ENCODE results near the gene CEACAM8.
"Not testable (repeated sequence)": the region's sequence is repeated elsewhere in the genome, so short reads cannot be mapped to it uniquely, and the experiment has no call there.

Gene CEACAM8

DNA sequence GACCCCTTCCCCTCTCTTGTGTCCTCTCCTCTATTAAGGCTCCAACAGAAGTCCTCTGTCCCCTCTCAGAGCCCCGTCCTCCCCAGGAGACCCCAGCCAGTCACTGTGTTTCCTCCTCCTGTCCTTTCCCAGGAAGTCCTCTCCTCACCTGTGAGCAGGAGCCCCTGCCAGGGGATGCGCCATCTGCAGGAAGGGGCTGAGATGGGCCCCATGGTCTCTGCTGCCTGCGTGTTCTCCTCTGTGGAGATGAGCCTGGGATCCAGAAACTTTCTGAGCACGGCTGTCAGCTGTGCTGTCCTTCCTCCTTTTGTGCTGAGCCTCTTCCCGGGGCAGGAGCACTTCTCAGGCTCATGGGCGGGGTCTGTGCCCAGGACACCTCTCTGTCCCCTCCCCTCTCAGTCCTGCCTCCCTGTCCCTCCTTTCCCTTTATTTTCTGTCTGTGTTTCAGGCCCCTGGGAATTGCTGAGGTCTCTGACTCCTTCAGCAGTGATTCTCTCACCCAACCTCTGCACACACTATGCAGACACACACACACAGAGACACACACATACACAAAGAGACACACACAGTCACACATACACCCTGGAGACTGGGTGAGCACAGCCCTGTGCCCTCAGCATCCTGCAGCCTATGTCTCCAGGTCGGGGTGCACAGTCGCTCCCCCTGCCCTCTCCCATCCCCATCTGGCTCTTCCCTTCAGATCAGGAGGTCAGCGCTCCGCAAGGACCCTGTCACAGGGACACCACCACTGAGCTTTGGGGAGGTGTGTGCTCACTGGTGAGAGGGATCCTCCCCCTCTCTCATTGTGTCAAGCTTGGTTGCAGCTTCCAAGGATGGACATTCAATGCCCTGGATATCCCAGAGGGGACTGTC, at the start of gene CEACAM8:
Gene CEACAM8 (minus strand): TSS at position 308 of the 873 bp plus-strand sequence. CDS start 96 bp downstream, at position 212.
- DNase-seq (ENCODE audit: low spot score) = no peak

DNA sequence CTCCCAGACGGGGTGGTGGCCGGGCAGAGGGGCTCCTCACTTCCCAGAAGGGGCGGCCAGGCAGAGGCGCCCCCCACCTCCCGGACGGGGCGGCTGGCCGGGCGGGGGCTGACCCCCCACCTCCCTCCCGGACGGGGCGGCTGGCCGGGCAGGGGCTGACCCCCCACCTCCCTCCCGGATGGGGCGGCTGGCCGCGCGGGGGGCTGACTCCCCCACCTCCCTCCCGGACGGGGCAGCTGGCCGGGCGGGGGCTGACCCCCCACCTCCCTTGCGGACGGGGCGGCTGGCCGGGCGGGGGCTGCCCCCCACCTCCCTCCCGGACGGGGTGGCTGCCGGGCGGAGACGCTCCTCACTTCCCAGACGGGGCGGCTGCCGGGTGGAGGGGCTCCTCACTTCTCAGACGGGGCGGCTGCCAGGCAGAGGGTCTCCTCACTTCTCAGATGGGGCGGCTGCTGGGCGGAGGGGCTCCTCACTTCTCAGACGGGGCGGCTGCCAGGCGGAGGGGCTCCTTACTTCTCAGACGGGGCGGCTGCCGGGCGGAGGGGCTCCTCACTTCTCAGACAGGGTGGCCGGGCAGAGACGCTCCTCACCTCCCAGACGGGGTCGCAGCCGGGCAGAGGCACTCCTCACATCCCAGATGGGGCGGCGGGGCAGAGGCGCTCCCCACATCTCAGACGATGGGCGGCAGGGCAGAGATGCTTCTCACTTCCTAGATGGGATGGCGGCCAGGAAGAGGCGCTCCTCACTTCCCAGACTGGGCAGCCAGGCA, 44.8 kb upstream of the CEACAM8 start:
- DNase-seq (ENCODE audit: low spot score) = not testable (repeated sequence)

DNA sequence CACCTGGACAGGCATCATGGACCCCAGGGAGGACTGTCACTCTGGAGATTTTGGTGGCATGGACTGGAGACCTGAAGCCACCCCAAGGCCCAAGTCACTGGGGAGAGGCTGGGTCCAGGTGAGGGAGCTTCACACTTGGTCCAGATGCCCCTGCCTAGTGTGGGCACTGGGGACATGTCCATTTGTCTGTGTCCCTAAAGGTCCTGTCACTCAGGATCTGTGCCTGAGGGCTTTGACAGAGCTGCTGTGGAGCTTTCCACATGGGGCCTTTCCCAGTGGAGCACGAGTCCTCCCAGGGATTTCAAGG, 40.5 kb upstream of the CEACAM8 start:
- no peak for DNase-seq (ENCODE audit: low spot score)

DNA sequence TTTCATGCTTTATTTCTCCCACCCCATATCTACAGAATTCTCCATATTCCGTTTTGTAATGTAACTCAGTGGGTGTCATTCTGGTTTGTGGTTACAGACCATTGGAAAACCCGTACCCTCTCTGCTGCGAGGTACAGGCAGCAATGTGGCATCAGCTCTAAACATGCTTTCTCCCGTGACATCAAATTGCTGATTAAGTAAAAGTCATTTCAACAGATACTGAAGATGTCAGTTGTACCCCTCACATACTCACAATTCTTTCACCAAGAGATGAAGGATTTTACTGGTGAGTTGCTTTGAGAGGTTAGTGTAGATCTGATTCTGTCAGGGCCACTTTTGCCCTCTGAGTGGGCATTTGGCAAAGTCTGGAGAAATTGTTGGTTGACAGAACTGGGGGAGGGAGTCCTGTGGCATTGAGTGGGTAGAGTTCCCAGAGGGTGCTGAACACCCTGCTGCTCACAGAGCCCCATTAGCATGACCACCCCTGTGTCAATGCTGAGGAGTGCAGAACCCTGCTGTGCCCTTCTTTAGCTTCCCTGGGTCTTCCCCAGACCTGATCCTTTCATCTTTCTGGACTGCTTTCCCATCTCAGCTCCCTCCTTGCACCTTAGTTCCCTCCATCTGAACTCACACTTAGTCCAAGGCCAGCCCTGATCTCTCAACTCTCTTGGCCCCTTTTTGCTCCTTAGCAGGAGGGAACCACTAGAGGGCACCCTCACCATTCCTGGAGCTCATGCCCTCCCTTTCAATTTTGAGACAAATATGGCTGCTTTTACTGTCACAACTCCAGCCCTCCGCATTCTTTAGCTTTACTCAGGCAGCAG, 39.9 kb upstream of the CEACAM8 start:
- peak; percentile 52 for DNase-seq (ENCODE audit: low spot score)

DNA sequence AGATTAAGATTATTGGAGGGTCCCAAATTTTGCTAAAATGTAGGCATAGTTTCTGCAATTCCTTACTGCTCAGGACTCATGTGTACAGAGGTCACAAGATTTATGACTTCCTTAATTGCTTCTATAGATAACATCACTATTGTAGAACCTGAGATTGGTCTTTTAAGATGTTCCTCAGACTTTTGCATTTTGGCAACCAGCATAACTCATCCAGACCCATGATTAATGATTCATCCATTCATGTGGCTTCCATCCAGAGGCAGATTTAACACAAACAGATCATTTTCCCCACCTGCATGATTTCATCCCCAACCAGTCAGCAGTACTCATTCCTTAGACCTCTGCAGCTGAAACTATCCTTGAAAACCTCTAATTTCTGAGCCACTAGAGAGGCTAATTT, 34.5 kb upstream of the CEACAM8 start:
- DNase-seq (ENCODE audit: low spot score) = no peak

DNA sequence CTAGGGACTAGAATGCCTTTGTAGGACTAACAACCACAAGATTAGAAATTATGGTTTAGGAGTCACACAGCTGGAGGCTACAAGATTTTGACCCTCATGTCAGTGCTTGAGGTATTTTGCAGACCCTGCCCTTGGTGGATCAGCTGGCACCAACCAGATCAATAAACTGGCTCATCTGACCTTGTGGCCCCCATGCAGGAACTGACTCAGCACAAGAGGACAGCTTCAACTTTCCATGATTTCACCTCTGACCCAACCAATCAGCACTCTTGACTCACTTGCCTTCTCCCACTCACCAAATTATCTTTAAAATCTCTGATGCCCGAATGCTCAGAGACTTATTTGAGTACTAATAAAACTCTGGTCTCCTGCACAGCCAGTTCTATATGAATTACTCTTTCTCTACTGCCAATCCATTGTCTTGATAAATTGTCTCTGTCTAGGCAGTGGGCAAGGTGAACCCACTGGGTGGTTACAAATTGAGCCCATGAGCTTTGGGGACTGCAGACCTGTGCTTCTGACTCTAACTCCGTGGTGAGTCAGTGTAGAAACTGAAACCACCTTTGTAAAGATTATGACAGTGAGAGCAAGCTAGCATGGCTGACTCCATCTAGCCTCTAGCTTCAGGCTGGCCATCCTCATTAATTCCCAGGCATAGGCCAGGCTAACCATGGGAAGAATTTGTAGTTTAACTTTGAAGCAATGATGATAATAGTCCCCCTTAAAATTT, 33.9 kb upstream of the CEACAM8 start:
- no peak for DNase-seq (ENCODE audit: low spot score)

DNA sequence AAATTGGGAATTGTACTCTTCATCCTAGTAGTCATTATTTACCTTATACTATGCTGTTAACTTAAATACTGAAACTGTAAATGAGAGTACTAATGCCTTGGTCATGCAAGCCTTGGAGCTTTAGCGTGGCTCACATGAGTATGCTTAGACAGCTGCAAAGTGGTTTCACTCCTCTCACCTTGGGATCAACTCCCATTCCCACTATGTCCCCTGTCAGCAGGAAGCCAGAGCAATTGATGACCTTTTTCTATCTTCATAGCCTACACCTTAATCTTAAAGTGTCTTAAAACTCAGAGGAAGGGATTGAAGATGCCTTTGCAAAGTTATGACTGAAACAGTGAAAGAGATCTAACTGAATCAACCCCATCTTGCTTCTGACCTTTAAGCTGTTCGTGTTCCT, 33.2 kb upstream of the CEACAM8 start:
- DNase-seq (ENCODE audit: low spot score) = no peak

DNA sequence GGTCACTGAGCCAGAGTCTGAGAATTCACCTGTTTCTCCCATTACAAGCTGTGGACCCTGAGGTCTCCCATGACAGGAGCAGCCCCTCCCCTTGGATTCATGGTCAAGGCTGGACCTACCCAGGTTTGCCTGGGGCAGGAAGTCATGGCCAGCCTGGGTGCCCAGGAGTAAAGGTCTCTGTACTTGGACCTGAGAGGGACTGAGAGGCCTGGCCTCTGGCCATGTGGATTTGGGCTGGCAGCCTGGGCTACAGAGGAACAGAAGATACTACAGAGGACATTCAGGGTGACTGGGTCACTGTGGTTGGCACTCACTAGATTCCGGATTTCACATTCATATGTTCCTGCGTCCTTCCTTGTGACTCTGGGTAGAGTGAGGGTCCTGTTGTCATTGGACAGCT, 31.5 kb upstream of the CEACAM8 start:
- no peak for DNase-seq (ENCODE audit: low spot score)

DNA sequence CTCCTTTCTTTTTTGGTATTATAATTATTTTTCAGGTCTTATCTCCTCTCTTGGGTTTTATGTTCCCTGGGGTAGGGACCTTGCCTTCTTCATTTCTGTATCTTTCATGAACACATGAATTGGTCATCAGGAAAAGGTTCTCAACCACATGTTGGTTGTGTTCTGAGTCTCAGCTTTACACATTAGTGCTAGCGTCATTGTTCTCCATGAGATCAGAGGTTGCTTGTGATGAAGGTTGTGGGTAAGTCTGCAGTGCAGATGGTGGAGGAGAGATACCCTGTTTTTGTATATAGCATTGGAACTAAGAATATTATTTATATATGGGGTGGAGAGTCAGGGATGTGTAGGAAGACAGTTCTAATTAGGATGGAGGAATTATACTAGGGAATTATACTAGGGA, 24.5 kb upstream of the CEACAM8 start:
- DNase-seq (ENCODE audit: low spot score) = no peak

DNA sequence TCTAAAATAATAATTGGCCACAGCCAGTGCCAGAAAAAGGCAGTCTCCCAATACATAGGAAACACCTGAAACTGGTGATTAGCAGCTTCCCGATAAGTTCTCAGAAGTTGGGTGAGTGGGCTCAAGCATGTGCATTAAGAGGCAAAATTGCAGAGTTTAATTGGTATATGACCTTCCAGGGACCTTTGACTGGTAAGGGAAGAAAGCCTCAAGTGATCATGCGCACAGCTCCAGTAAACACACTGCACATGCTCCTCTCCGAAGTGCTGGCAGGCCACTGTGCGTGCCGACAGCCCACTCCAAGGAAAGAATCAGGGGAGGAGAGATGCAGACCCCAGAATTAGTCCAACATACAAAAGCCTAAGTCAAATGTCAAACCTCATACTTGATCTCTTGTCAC, 18.9 kb upstream of the CEACAM8 start:
- DNase-seq (ENCODE audit: low spot score) = no peak

DNA sequence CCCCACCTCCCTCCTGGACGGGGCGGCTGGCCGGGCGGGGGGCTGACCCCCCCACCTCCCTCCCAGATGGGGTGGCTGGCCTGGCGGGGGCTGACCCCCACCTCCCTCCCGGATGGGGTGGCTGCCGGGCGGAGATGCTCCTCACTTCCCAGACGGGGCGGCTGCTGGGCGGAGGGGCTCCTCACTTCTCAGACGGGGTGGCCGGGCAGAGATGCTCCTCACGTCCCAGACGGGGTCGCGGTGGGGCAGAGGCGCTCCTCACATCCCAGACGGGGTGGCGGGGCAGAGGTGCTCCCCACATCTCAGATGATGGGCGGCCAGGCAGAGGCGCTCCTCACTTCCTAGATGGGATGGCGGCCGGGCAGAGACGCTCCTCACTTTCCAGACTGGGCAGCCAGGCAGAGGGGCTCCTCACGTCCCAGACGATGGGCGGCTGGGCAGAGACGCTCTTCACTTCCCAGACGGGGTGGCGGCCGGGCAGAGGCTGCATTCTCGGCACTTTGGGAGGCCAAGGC, 15.7 kb upstream of the CEACAM8 start:
- not testable (repeated sequence) for DNase-seq (ENCODE audit: low spot score)

DNA sequence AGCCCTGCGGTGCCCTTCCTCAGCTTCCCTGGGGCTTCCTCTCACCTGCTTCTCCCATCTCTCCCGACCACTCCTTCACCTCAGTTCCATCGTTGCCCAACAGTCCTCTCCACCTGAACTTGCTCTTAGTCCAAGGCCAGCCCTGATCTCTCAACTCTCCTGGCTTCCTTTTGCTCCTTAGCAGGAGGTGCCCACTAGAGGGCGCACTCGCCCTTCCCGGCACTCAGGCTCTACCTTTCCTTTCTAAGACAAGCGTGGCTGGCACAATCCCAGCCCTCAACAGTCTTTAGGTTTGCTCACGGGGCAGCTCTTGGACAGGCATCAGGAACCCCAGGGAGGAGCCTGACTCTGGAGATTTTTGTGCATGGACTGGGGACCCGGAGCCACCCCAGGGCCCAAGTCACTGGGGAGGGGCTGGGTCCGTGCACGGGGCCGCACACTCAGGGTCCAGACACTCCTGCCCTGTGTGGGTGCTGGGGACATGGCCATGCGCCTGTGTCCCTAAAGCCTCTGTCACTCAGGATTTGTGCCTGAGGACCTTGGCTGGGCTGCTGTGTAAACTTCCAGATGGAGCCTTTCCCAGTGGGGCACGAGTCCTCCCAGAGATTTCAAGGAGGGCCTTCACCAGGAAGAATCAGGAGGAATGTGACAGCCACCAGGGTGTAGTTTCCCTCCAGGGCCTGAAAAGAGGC, 12.1 kb upstream of the CEACAM8 start:
- DNase-seq (ENCODE audit: low spot score) = peak; percentile 83

DNA sequence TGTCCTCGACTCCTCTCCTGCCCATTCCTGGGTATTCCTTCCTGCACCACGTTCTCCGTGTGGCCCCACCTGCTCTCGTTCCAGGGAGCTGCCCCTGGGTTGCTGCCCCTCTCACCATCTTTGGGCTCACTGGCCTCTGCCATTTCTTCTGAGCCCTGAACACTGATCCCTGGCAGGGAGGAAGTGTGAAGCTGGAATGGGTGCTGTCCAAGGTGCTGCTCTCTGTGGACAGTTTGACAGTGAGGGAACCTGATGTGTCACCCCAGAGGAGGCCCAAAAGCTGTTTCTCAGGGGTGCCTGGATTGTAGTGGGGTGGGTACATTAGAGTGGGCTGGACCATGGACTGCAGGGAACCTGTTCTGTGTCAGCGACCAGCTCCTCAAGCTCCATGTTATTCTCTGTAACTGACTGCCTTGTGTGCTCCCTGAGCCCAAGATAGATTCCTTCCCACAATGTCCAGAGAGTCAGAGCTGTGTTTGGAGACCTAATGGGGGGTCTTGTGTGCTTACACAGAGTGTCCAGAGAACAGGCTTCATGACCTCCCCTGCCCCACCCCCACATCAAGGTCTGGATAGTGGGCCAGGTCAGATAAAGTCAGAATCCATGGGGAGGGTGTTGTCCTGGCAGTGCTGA, 7.2 kb upstream of the CEACAM8 start:
- DNase-seq (ENCODE audit: low spot score) = no peak

DNA sequence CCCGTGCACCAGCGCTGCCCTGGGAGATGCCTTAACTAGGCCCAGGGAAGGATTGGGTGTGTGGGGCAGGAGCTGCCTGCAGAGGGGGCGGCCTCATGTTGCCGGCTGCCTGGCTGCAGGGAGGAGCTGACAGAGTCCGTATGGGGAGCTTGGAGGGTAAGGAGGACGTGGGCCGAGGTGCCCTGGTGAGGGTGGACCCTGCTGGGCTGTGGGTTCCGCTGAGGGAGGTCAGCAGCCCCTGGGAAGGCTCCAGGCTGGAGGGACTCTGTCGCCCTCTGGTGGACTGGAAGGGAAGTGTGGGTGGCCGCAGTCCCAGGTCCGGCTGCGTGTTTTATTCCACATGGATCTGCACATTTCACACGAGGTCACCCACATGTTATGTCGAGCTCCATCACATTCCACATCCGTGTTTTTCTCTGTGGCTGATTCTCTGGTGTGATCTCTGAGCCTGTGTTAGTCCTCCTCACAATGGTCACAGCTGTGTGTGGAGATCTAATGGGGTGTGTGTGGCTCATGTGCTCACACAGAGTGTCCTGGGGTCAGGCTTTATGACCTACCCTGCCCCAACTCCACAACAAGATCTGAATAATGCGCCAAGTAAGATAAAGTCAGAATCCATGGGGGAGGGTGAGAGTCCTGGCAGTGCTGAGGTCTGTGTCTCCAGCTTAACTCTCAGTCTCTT, 1.8 kb upstream of the CEACAM8 start:
- peak; percentile 80 for DNase-seq (ENCODE audit: low spot score)

DNA sequence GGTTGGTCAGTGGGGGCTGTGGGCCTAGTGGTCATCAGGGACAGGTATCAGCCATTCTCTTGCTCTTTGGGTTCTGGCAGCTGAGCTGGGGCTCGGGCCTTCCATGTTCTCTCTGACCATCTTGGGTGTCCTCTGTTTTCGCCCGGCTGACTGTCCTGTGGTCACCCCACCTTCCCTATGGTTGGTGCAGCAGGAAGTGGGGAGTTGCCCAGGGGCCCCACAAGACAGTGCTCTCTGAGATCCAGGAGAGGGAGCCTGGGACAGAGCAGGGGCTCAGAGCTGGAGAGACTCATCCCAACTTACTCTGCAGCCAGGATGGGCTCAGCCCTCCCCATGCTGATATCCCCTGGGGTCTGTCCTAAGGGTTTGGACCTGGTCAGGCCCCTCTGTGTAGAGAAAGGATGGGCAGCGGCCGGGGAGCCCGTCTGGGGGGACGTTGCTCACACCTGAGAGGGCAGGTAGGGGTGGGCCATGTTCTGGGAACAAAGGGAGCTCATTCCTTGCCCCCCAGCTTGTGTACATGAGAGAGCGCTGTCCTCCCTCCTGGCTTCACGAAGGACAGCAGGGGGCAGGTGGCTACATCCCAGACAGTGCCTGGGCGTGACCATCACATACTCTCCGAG, 937 bp upstream of the CEACAM8 start:
- DNase-seq (ENCODE audit: low spot score) = no peak

DNA sequence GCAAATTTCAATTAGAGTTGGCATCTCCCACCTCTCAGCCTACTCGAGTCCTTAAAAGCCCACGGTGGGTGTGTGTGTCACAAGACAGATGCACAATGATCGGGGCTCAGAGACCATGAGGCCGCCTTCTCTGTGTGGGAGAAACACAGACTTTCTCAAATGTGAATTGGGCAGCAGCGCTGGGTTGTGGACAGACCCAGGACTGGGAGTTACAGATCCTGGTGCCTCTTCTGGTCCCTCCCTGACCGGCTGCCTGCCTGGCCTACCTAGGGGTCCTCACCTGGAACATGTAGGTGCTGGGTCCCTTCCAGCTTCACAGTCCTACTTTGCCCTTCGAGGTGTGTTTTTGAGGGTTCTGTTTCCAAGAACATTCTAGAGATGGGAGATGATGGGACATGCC, 4.9 kb downstream of the CEACAM8 start:
- DNase-seq (ENCODE audit: low spot score) = no peak

DNA sequence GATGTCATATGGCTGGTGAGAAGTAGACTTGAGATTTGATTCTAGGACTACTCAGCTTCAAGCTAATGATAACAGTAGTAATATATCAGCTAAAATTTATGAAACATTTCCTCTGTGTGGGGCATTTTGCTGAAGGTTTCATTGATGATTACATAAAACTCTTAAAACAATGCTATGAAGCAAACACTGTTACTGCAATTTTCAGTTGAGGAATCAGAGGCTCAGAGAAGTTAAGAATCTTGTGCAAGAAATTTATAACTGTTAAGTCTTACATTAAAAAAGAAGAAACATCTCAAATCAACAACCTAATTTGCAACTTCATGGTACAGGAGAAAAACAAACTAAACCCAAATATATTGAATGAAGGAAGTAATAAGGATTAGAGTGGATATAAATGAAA, 10.3 kb downstream of the CEACAM8 start:
- no peak for DNase-seq (ENCODE audit: low spot score)

DNA sequence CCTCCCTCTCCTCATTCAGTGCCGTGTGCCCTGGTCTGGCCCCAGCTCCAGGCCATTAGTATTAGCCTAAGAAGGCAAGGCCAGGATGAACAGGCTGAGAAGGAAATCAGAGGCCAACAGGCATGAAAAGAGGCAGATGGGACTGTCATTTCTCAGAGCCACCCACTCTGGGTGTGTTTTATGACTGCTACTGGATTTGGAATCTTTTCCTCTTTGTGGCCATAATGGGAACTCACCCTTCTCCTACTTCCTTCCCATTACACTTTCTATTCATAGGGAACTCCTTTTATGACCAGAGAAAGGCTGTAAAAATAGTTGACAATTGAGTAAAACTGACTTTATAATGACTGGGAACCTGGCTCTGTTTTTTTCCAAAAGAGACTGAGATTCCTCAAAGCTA, 17.7 kb downstream of the CEACAM8 start:
- DNase-seq (ENCODE audit: low spot score) = no peak

DNA sequence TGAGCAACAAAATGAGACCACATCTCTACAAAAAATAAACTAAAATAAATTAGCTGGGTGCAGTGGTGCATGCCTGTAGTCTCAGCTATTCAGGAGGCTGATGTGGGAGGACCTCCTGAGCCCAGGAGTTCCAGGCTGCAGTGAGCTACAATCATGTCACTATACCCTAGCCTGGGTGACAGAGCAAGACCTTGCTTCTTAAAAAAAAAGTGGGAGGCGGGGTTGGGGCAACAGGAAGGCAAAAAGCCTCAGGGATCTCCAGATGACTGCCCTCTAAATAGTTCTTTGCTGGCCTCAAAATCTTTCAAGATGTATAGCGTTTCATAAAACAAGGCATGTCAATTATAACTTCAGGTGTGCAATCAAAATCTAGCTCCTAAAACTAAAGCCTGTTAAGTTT, 18.5 kb downstream of the CEACAM8 start:
- no peak for DNase-seq (ENCODE audit: low spot score)

DNA sequence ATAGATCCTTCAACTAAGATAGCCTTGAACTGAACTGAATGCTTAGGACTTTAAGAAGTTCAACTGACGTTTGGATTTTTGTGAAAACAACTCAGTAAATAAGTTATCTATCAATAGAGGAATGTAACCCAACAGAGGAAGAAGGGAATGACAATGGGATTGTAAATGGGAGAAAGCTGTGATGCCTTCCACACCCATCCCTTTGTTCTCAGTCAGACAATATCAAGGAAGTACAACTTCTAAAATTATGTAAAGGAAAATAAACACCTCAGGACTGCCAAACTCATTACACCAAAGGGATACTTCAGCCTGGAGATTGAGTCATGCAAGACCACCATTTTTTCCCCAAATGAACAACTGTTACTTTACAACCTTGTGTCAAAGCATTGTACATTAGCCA, 21.1 kb downstream of the CEACAM8 start:
- no peak for DNase-seq (ENCODE audit: low spot score)

Measured in D341Med (cell line).